H9 (cell line): ENCODE data around the gene NHLH1. TPM values are rescaled to one million over a fixed set of nuclear protein-coding genes. Genes with fewer than 3 reads are reported as not detected.
A peak's percentile ranks its signal among the peaks of the same experiment; 100 is the strongest.

Experiments used
- DNase-seq: peaks from one replicate; pipeline ENCODE4 v3.0.0-alpha.2; 2017
- H2AFZ ChIP-seq: one replicate; pipeline ENCODE4 v1.6.1; 2013; ENCODE audit warnings: mild to moderate bottlenecking, low read length, control low read depth, moderate library complexity
- H2AK5ac ChIP-seq: 2 replicates; pipeline ENCODE4 v1.6.1; 2013; ENCODE audit warnings: low read length, control low read depth, mixed read lengths; ENCODE audit not compliant: insufficient read length
- H2BK120ac ChIP-seq: one replicate; pipeline ENCODE4 v1.6.1; 2013; ENCODE audit warnings: low read depth, mild to moderate bottlenecking, low read length, control low read depth, inconsistent platforms; ENCODE audit not compliant: poor library complexity, severe bottlenecking
- H2BK12ac ChIP-seq: 2 replicates; pipeline ENCODE4 v1.6.1; 2013; ENCODE audit warnings: low read length, control low read depth, mixed read lengths, low read depth; ENCODE audit not compliant: insufficient read length
- H2BK15ac ChIP-seq: 2 replicates; pipeline ENCODE4 v1.6.1; 2013; ENCODE audit warnings: low read depth, low read length, control low read depth
- H2BK20ac ChIP-seq: one replicate; pipeline ENCODE4 v1.6.1; 2013; ENCODE audit warnings: low read depth, mild to moderate bottlenecking, low read length, control low read depth, inconsistent platforms; ENCODE audit not compliant: poor library complexity, severe bottlenecking
- H2BK5ac ChIP-seq: 2 replicates; pipeline ENCODE4 v1.6.1; 2013; ENCODE audit warnings: low read length, control low read depth, mixed read lengths; ENCODE audit not compliant: insufficient read length
- H3K14ac ChIP-seq: 2 replicates; pipeline ENCODE4 v1.6.1; 2013; ENCODE audit warnings: low read length, control low read depth; ENCODE audit not compliant: insufficient read depth
- H3K18ac ChIP-seq: 2 replicates; pipeline ENCODE4 v1.6.1; 2013; ENCODE audit warnings: low read depth, mild to moderate bottlenecking, mixed read lengths, low read length, control low read depth; ENCODE audit not compliant: insufficient read length
- H3K23ac ChIP-seq: 2 replicates; pipeline ENCODE4 v1.6.1; 2013; ENCODE audit warnings: low read length, control low read depth, mixed read lengths, low read depth; ENCODE audit not compliant: insufficient read length
- H3K23me2 ChIP-seq: 2 replicates; pipeline ENCODE4 v1.6.1; 2013; ENCODE audit warnings: low read depth, mild to moderate bottlenecking, mixed read lengths, low read length, control low read depth; ENCODE audit not compliant: insufficient read length, poor library complexity, severe bottlenecking
- H3K27ac ChIP-seq: 2 replicates; pipeline ENCODE4 v1.5.1; 2013; ENCODE audit warnings: low read length, control low read depth, mixed read lengths, low read depth; ENCODE audit not compliant: insufficient read length
- H3K27me3 ChIP-seq: 2 replicates; pipeline ENCODE4 v1.6.1; 2013; ENCODE audit warnings: low read length, control low read depth, inconsistent platforms; ENCODE audit not compliant: insufficient read depth
- H3K4ac ChIP-seq: 2 replicates; pipeline ENCODE4 v1.6.1; 2013; ENCODE audit warnings: low read depth, mild to moderate bottlenecking, control low read depth, inconsistent platforms, low read length, moderate library complexity
- H3K4me1 ChIP-seq: 2 replicates; pipeline ENCODE4 v1.6.1; 2013; ENCODE audit warnings: low read length, control low read depth, inconsistent platforms; ENCODE audit not compliant: insufficient read depth
- H3K4me2 ChIP-seq: 2 replicates; pipeline ENCODE4 v1.6.1; 2013; ENCODE audit warnings: low read length, control low read depth, mixed read lengths; ENCODE audit not compliant: insufficient read length, insufficient read depth
- H3K56ac ChIP-seq: 2 replicates; pipeline ENCODE4 v1.6.1; 2013; ENCODE audit warnings: low read depth, mild to moderate bottlenecking, mixed read lengths, low read length, control low read depth; ENCODE audit not compliant: insufficient read length
- H3K79me1 ChIP-seq: 2 replicates; pipeline ENCODE4 v1.6.1; 2013; ENCODE audit warnings: low read depth, mild to moderate bottlenecking, moderate library complexity, low read length, control low read depth, inconsistent platforms; ENCODE audit not compliant: insufficient read depth, poor library complexity, severe bottlenecking
- H3K79me2 ChIP-seq: 2 replicates; pipeline ENCODE4 v1.6.1; 2013; ENCODE audit warnings: low read length, control low read depth, inconsistent platforms; ENCODE audit not compliant: insufficient read depth
- H3K9ac ChIP-seq: 2 replicates; pipeline ENCODE4 v1.6.1; 2013; ENCODE audit warnings: low read length, control low read depth, mixed read lengths; ENCODE audit not compliant: insufficient read length; ENCODE audit errors: extremely low read depth
- H3K9me3 ChIP-seq: one replicate; pipeline ENCODE4 v1.6.1; 2013; ENCODE audit warnings: low read depth, low read length, inconsistent platforms; ENCODE audit not compliant: control insufficient read depth
- H3T11ph ChIP-seq: one replicate; pipeline ENCODE4 v1.6.1; 2013; ENCODE audit warnings: mild to moderate bottlenecking, low read length, control low read depth, inconsistent platforms
- H4K20me1 ChIP-seq: one replicate; pipeline ENCODE4 v1.6.1; 2013; ENCODE audit not compliant: control insufficient read depth, insufficient read length, insufficient read depth
- H4K5ac ChIP-seq: 2 replicates; pipeline ENCODE4 v1.6.1; 2013; ENCODE audit warnings: low read depth, mild to moderate bottlenecking, mixed read lengths, low read length, control low read depth; ENCODE audit not compliant: insufficient read length
- H4K8ac ChIP-seq: replicated peaks from 2 replicates; pipeline ENCODE4 v1.6.1; 2013; ENCODE audit warnings: low read length, control low read depth, mixed read lengths, low read depth; ENCODE audit not compliant: insufficient read length
- H4K91ac ChIP-seq: 2 replicates; pipeline ENCODE4 v1.6.1; 2013; ENCODE audit warnings: low read depth, mild to moderate bottlenecking, moderate library complexity, mixed read lengths, low read length, control low read depth; ENCODE audit not compliant: insufficient read length
- H3K27ac Mint-ChIP-seq, 3 experiments: 2 replicates in 2 of 3; 3 replicates in 1 of 3; pipeline ENCODE4 v1.8.0; 2020 to 2021; ENCODE audit warnings: mixed read lengths in 3 of 3, mild to moderate bottlenecking in 1 of 3, moderate library complexity in 1 of 3
- H3K27me3 Mint-ChIP-seq: 2 replicates; pipeline ENCODE4 v1.8.0; 2021; ENCODE audit warnings: low read depth, mild to moderate bottlenecking, moderate library complexity, mixed read lengths
- H3K36me3 Mint-ChIP-seq, 3 experiments: 2 replicates in 2 of 3; 3 replicates in 1 of 3; pipeline ENCODE4 v1.8.0; 2020 to 2021; ENCODE audit warnings: low read depth in 3 of 3, mixed read lengths in 3 of 3; ENCODE audit not compliant: insufficient read depth in 1 of 3
- H3K4me1 Mint-ChIP-seq, 2 experiments: 2 replicates each; pipeline ENCODE4 v1.8.0; 2020; ENCODE audit warnings: mixed read lengths in 2 of 2
- H3K4me3 Mint-ChIP-seq, 2 experiments: 2 replicates in 1 of 2; 3 replicates in 1 of 2; pipeline ENCODE4 v1.8.0; 2020 to 2021; ENCODE audit warnings: mild to moderate bottlenecking in 2 of 2, mixed read lengths in 2 of 2, moderate library complexity in 1 of 2
- H3K9me3 Mint-ChIP-seq, 2 experiments: 2 replicates in 1 of 2; 3 replicates in 1 of 2; pipeline ENCODE4 v1.8.0; 2020; ENCODE audit warnings: mild to moderate bottlenecking in 2 of 2, mixed read lengths in 2 of 2, moderate library complexity in 1 of 2
- CTCF ChIP-seq: fragments of 200-600 bp; sonication (generic); conservative IDR thresholded peaks from 3 replicates; pipeline ENCODE4 v1.8.0; 2021; ENCODE audit warnings: antibody characterized with exemption, mild to moderate bottlenecking
- WGBS: extraction: QIAGEN DNeasy Blood & Tissue Kit; methylation state at CpG from one replicate; pipeline ENCODE4 v1.1.7; 2013; ENCODE audit warnings: missing lambda C conversion rate, low lambda C conversion rate, mixed read lengths; ENCODE audit not compliant: insufficient read length; ENCODE audit errors: extremely low coverage; 5-methylcytosine and 5-hydroxymethylcytosine counted together
- total RNA-seq: library from RNA; stranded (reverse); gene quantifications from 2 replicates; pipeline ENCODE4 v1.2.1, GENCODE V29; 2021

NHLH1 gene
- total RNA-seq, 1 experiment from 2014 or later: 1.5 TPM

DNA sequence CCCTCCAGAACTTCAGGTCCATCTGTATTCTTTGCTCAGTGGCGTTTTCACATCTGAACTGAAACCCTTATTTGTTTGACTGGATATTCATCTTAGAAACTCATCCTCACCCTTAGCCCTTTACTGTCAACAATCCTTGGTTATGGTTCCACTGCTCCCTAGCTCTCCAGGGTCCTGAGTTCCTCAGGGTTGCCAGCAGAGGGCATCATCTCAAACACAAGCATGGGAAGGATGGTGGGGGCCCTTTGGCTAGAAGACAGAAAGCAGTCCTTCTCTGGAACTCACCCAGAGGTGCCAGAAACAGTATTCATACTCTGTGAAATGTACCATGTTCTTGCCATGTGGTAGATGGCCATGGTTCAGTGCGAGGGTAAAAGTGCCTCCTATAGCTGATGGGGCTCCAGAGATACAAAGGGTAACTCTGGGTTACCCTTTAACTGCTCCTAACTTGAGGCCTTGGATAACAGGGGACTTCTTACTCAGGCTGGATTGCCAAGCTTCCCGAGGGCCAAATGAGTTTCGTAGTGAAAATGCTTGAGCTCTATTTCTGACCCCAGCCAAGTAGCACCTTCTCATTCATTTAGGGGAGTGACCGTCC, 12.4 kb upstream of the NHLH1 start:
- no peak overlapping the region for H3K4ac ChIP-seq
- H2AFZ ChIP-seq: no peak overlapping the region
- H3K27me3 ChIP-seq: no peaks in the 10 kb centered on the region
- H3K27me3 Mint-ChIP-seq: no peaks in the 10 kb centered on the region
- H3K9me3 ChIP-seq: no peaks in the 10 kb centered on the region
- WGBS: no CpG with 5 or more reads among the region's 5 CpGs
- no peak overlapping the region for H2AK5ac ChIP-seq
- H2BK15ac ChIP-seq: no peak overlapping the region
- H4K8ac ChIP-seq: no peak overlapping the region
- no peak overlapping the region for H4K5ac ChIP-seq
- H3K4me1 ChIP-seq: no peaks in the 10 kb centered on the region
- no peaks in the 10 kb centered on the region for H3K79me1 ChIP-seq
- no peak overlapping the region for H4K91ac ChIP-seq
- H2BK5ac ChIP-seq: no peak overlapping the region
- no peak overlapping the region for H3K18ac ChIP-seq
- TF ChIP-seq CTCF: peak; percentile 85
- no peak overlapping the region for H2BK20ac ChIP-seq
- no peak overlapping the region for H3K9ac ChIP-seq
- no peak overlapping the region for H3K56ac ChIP-seq
- H3K23me2 ChIP-seq: no peaks in the 10 kb centered on the region
- no peak overlapping the region for H3T11ph ChIP-seq
- H3K4me3 Mint-ChIP-seq: no peak overlapping the region
- H3K36me3 Mint-ChIP-seq: peaks cover 47 to 97% (median 95%) of the 10 kb centered on the region in 3 experiments
- H3K14ac ChIP-seq: no peak overlapping the region
- no peak overlapping the region for H2BK120ac ChIP-seq
- peak overlapping the region in 1 of 3 experiments; percentile 56; a peak in 2 of 7 replicates for H3K27ac Mint-ChIP-seq
- no peak overlapping the region for H3K4me2 ChIP-seq
- no peaks in the 10 kb centered on the region for H3K79me2 ChIP-seq
- peaks cover 0 to 3% of the 10 kb centered on the region in 2 experiments; a peak in 2 of 4 replicates for H3K4me1 Mint-ChIP-seq
- no peak overlapping the region for H2BK12ac ChIP-seq
- no peaks in the 10 kb centered on the region for H3K9me3 Mint-ChIP-seq
- H3K23ac ChIP-seq: no peak overlapping the region
- H4K20me1 ChIP-seq: peaks cover 2% of the 10 kb centered on the region
- DNase-seq: no peak
- no peak overlapping the region for H3K27ac ChIP-seq
